IMR-90 (cell line): ENCODE measurements around the gene CAND1.

Source experiments
- CEBPB ChIP-seq: IDR thresholded peaks from 2 replicates; pipeline ENCODE4 v1.6.1; 2012; ENCODE audit warnings: low read depth, low read length, improper control_type of control experiment
- CHD1 ChIP-seq: IDR thresholded peaks from 2 replicates; pipeline ENCODE4 v1.6.1; 2012; ENCODE audit warnings: low read depth, low read length, improper control_type of control experiment
- CTCF ChIP-seq: conservative IDR thresholded peaks from 2 replicates; pipeline ENCODE4 v1.5.1; 2012; ENCODE audit warnings: mild to moderate bottlenecking, low read depth, low read length, improper control_type of control experiment
- MAFK ChIP-seq: IDR thresholded peaks from 2 replicates; pipeline ENCODE4 v1.6.1; 2012; ENCODE audit warnings: low read depth, low read length, improper control_type of control experiment
- MAZ ChIP-seq: IDR thresholded peaks from 2 replicates; pipeline ENCODE4 v1.6.1; 2012; ENCODE audit warnings: low read depth, mild to moderate bottlenecking, low read length, improper control_type of control experiment, moderate library complexity, borderline replicate concordance
- POLR2A ChIP-seq: IDR thresholded peaks from 2 replicates; pipeline ENCODE4 v1.6.1; 2012; ENCODE audit warnings: mild to moderate bottlenecking, low read depth, low read length
- RAD21 ChIP-seq: IDR thresholded peaks from 2 replicates; pipeline ENCODE4 v1.6.1; 2012; ENCODE audit warnings: low read length, improper control_type of control experiment
- RCOR1 ChIP-seq: IDR thresholded peaks from 2 replicates; pipeline ENCODE4 v1.6.1; 2012; ENCODE audit warnings: mild to moderate bottlenecking, low read length, improper control_type of control experiment; ENCODE audit not compliant: insufficient replicate concordance
- SMC3 ChIP-seq: fragments of 150-350 bp; IDR thresholded peaks from 2 replicates; pipeline ENCODE4 v1.6.1; 2016; ENCODE audit warnings: low read depth, mild to moderate bottlenecking, antibody characterized with exemption, low read length, moderate library complexity
- USF2 ChIP-seq: fragments of 150-350 bp; IDR thresholded peaks from 2 replicates; pipeline ENCODE4 v1.6.1; 2017; ENCODE audit warnings: mild to moderate bottlenecking, antibody characterized with exemption, low read length, low read depth

GRCh38 chr12:67318786-67319185 is 49.6 kb downstream of the CAND1 start:
- no peak for TF ChIP-seq CTCF
- no peak for TF ChIP-seq MAZ
- TF ChIP-seq RCOR1 = no peak
- no peak for TF ChIP-seq SMC3
- TF ChIP-seq POLR2A = no peak
- no peak for TF ChIP-seq USF2
- TF ChIP-seq MAFK = no peak
- TF ChIP-seq RAD21 = no peak
- TF ChIP-seq CHD1 = no peak
- TF ChIP-seq CEBPB = no peak
